Peyer's patch (tissue), 4 donors: ENCODE data around the gene SLC5A6. TPM values are rescaled to one million over a fixed set of nuclear protein-coding genes. Genes with fewer than 3 reads are reported as not detected.

ENCODE experiments used
- DNase-seq, 3 donors: peaks; one replicate each; pipeline ENCODE4 v3.0.0-alpha.2; 2017 to 2019
- H3K27ac ChIP-seq, 4 donors: fragments of 200-600 bp; sonication (generic); one replicate each; pipeline ENCODE4 v1.5.1; 2016 to 2019
- H3K27me3 ChIP-seq, 2 donors: fragments of 200-600 bp; sonication (generic); one replicate each; pipeline ENCODE4 v1.5.1; 2019
- H3K36me3 ChIP-seq, 3 donors: fragments of 200-600 bp; sonication (generic); one replicate each; pipeline ENCODE4 v1.5.1; 2016 to 2019
- H3K4me1 ChIP-seq, 4 donors: fragments of 200-600 bp; sonication (generic); one replicate each; pipeline ENCODE4 v1.5.1; 2016 to 2019
- H3K4me3 ChIP-seq, 4 donors: fragments of 200-600 bp; sonication (generic); 1 replicate in 3 of 4; 2 replicates in 1 of 4; pipeline ENCODE4 v1.5.1; 2016 to 2019; ENCODE audit warnings: mild to moderate bottlenecking in 1 of 4
- H3K9me3 ChIP-seq, 4 donors: fragments of 200-600 bp; sonication (generic); one replicate each; pipeline ENCODE4 v1.5.1; 2016 to 2019; ENCODE audit warnings: mild to moderate bottlenecking in 1 of 4
- POLR2A ChIP-seq, 2 donors: fragments of 450-650 bp; IDR thresholded peaks; one replicate each; pipeline ENCODE4 v1.5.1; 2017; ENCODE audit warnings: antibody characterized with exemption in 2 of 2, mild to moderate bottlenecking in 2 of 2, moderate library complexity in 2 of 2
- total RNA-seq, 4 donors: library from RNA; depleted of rRNA; stranded (reverse); fragments of >200 nt; gene quantifications; one replicate each; pipeline ENCODE4 v1.1.0, GENCODE V29; 2016
- TF ChIP-seq, protein P1 (sequence below), 6 experiments: fragments of 450-650 bp in 4 of 6; fragments of 200-600 bp in 2 of 6; sonication (generic) in 1 of 6; IDR thresholded peaks; one replicate each; pipeline ENCODE4 v1.5.1; 2017 to 2019; ENCODE audit warnings: antibody characterized with exemption in 6 of 6, mild to moderate bottlenecking in 3 of 6, moderate library complexity in 1 of 6

SLC5A6 gene
- total RNA-seq, 4 donors from 2014 or later, result 42.3 to 78.4 (median 65.8) TPM

- H3K9me3 ChIP-seq, result no peaks in the 10 kb centered on the region
- no peak for DNase-seq
- no peaks in the 10 kb centered on the region for H3K27me3 ChIP-seq
- H3K4me1 ChIP-seq, result peaks cover 0 to 3% (median 0%) of the 10 kb centered on the region in 4 donors
- no peak overlapping the region for H3K4me3 ChIP-seq
- H3K36me3 ChIP-seq, result no peaks in the 10 kb centered on the region
- H3K27ac ChIP-seq, result no peak overlapping the region
- TF ChIP-seq, protein P1, sequence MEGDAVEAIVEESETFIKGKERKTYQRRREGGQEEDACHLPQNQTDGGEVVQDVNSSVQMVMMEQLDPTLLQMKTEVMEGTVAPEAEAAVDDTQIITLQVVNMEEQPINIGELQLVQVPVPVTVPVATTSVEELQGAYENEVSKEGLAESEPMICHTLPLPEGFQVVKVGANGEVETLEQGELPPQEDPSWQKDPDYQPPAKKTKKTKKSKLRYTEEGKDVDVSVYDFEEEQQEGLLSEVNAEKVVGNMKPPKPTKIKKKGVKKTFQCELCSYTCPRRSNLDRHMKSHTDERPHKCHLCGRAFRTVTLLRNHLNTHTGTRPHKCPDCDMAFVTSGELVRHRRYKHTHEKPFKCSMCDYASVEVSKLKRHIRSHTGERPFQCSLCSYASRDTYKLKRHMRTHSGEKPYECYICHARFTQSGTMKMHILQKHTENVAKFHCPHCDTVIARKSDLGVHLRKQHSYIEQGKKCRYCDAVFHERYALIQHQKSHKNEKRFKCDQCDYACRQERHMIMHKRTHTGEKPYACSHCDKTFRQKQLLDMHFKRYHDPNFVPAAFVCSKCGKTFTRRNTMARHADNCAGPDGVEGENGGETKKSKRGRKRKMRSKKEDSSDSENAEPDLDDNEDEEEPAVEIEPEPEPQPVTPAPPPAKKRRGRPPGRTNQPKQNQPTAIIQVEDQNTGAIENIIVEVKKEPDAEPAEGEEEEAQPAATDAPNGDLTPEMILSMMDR (IDR thresholded peaks at IDR 0.05), result no peak
- no peak for TF ChIP-seq POLR2A (IDR thresholded peaks at IDR 0.05)
Observed at GRCh38 chr2:27255187-27255586, 43.1 kb upstream of the SLC5A6 start.

DNA sequence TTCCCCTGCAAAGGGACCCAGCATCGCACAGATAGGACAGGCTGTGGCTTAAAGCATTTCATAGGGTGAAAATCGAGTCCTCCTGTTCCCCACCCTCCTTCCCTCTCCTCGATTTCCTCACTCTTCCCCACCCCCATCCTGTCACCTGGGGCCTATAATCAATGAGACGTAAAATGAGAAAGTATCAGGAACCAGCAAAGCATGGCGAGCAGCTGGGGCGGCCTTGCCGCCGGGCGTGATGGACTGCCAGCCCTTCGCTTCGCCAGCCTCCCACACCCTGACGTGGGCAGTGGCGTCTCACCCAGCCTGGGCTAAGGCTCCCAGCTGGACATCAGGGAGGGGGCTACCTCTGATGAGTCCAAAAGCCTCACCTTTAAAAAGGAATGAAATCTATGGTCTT is 39.7 kb upstream of the SLC5A6 start:
- H3K4me3 ChIP-seq, result no peak overlapping the region
- H3K9me3 ChIP-seq, result no peaks in the 10 kb centered on the region
- no peak overlapping the region for H3K27ac ChIP-seq
- H3K4me1 ChIP-seq, result peaks cover 0 to 5% (median 0%) of the 10 kb centered on the region in 4 donors
- H3K36me3 ChIP-seq, result no peaks in the 10 kb centered on the region
- no peaks in the 10 kb centered on the region for H3K27me3 ChIP-seq
- TF ChIP-seq, protein P1 (IDR thresholded peaks at IDR 0.05), result no peak
- TF ChIP-seq POLR2A (IDR thresholded peaks at IDR 0.05), result no peak
- DNase-seq, result no peak

GRCh38 chr2:27250652-27251379 is 38.7 kb upstream of the SLC5A6 start:
- H3K27ac ChIP-seq, result no peak overlapping the region
- H3K9me3 ChIP-seq, result no peaks in the 10 kb centered on the region
- peak in 1 of 3 donors; percentile 19 for DNase-seq
- H3K4me1 ChIP-seq, result peaks cover 0 to 5% (median 0%) of the 10 kb centered on the region in 4 donors
- no peak overlapping the region for H3K4me3 ChIP-seq
- H3K36me3 ChIP-seq, result no peaks in the 10 kb centered on the region
- H3K27me3 ChIP-seq, result no peaks in the 10 kb centered on the region
- TF ChIP-seq, protein P1 (IDR thresholded peaks at IDR 0.05), result no peak
- no peak for TF ChIP-seq POLR2A (IDR thresholded peaks at IDR 0.05)

- H3K4me3 ChIP-seq, result no peak overlapping the region
- H3K4me1 ChIP-seq, result peaks cover 0 to 5% (median 0%) of the 10 kb centered on the region in 4 donors
- peak in 2 of 3 donors; percentile 65 to 66 for DNase-seq
- H3K27me3 ChIP-seq, result no peaks in the 10 kb centered on the region
- H3K36me3 ChIP-seq, result no peaks in the 10 kb centered on the region
- H3K9me3 ChIP-seq, result no peaks in the 10 kb centered on the region
- TF ChIP-seq, protein P1 (IDR thresholded peaks at IDR 0.05), result peak in 5 of 6 experiments; percentile 16 to 59 (median 53)
- TF ChIP-seq POLR2A (IDR thresholded peaks at IDR 0.05), result no peak
- H3K27ac ChIP-seq, result no peak overlapping the region
Observed at GRCh38 chr2:27249891-27250651, 38.0 kb upstream of the SLC5A6 start.

DNA sequence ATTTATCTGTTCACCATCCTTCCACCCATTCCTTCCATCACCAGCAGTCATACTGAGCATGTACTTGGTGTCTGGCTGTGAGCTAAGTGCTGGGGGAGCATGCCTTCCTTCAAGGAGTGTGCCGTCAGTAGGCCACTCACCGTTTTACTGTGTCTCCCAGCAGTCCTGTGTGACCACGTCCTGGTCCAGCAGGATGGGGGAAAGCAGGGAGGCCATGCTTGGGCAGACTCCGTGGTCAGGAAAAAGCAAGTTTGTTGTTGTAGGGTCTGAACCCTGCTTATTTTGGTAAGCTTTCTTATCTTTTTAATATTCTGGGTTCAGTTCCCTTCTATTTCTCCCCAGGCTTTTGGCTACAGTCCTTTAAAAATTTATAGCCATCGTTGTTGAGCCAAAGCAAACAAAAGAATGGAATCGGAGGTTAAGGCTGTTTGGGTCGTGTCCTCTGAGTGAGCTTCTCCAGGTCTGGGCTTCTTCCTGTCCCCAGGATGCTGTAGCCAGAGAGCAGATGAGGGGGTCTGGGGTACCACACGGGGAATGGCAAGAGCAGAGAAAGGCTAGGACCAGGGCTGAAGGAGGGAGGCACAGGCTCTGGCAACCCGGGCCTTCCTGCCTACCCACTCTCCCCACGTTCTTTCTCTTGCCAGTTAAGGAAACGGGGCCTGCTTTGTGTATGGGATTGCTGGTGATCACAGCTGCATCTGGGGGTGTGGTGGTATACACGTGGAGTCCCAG is 37.3 kb upstream of the SLC5A6 start:
- peaks cover 0 to 1% (median 0%) of the 10 kb centered on the region in 3 donors for H3K36me3 ChIP-seq
- peak in 1 of 3 donors; percentile 23 for DNase-seq
- H3K27ac ChIP-seq, result no peak overlapping the region
- TF ChIP-seq, protein P1 (IDR thresholded peaks at IDR 0.05), result no peak
- TF ChIP-seq POLR2A (IDR thresholded peaks at IDR 0.05), result no peak
- H3K4me1 ChIP-seq, result peaks cover 0 to 5% (median 0%) of the 10 kb centered on the region in 4 donors
- no peaks in the 10 kb centered on the region for H3K9me3 ChIP-seq
- H3K27me3 ChIP-seq, result no peaks in the 10 kb centered on the region
- H3K4me3 ChIP-seq, result no peak overlapping the region
